Heart left ventricle (tissue), 13 donors: Measurements from ENCODE around the gene EIF4G3.

Experiments used
- POLR2A ChIP-seq, 2 donors: fragments of 450-650 bp; IDR thresholded peaks; one replicate each; pipeline ENCODE4 v1.6.1; 2017; ENCODE audit warnings: antibody characterized with exemption in 2 of 2, mild to moderate bottlenecking in 2 of 2, moderate library complexity in 2 of 2
- TF ChIP-seq, protein P1 (sequence below), 12 donors: fragments of 200-600 bp; sonication (generic) in 4 of 12; IDR thresholded peaks; one replicate each; pipeline versions ENCODE4 v1.5.0 to v1.8.0; 2018 to 2022; ENCODE audit warnings: antibody characterized with exemption in 12 of 12, mild to moderate bottlenecking in 5 of 12
- donor health status: ischemic (EF 13 %, LVEDD 7.1; RV severe dilation, severe dysfunction).
- donor health status: DM: no; HTN: yes; CAD: no.
- donor health status: DM: no; HTN: no; CAD: no.
- donor health status: ischemic (EF 25% LVEDD 6.9; RV normal size, moderate dysfunction).
- donor health status: ischemic (EF 25% LVEDD 5.7; RV mildly dilated, moderate dysfunction).
- donor health status: ischemic (EF 35%, LVEDD 5.7; RV mildly dilated, moderate dysfunction).
- donor health status: nonischemic (EF 11% LVEDD 7.7; RV severe dilation, severe dysfunction).
- donor health status: DM: yes; HTN: yes; CAD: no.
- donor health status: PGD.
- donor health status: ischemic (EF 29% LVEDD 5.4; RV normal size, mild dysfunction).
- donor health status: nonischemic (EF 23%, LVEDD 6.1; RV moderate dilation, normal function).

- TF ChIP-seq, protein P1, sequence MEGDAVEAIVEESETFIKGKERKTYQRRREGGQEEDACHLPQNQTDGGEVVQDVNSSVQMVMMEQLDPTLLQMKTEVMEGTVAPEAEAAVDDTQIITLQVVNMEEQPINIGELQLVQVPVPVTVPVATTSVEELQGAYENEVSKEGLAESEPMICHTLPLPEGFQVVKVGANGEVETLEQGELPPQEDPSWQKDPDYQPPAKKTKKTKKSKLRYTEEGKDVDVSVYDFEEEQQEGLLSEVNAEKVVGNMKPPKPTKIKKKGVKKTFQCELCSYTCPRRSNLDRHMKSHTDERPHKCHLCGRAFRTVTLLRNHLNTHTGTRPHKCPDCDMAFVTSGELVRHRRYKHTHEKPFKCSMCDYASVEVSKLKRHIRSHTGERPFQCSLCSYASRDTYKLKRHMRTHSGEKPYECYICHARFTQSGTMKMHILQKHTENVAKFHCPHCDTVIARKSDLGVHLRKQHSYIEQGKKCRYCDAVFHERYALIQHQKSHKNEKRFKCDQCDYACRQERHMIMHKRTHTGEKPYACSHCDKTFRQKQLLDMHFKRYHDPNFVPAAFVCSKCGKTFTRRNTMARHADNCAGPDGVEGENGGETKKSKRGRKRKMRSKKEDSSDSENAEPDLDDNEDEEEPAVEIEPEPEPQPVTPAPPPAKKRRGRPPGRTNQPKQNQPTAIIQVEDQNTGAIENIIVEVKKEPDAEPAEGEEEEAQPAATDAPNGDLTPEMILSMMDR (IDR thresholded peaks at IDR 0.05), result no peak
- TF ChIP-seq POLR2A (IDR thresholded peaks at IDR 0.05), result no peak
These were observed 25.0 kb upstream of the EIF4G3 start for GRCh38 chr1:21201650-21202049.
